ENCODE data around the gene MICU2. TPM values are rescaled to one million over a fixed set of nuclear protein-coding genes. Genes with fewer than 3 reads are reported as not detected.
A peak's percentile ranks its signal among the peaks of the same experiment; 100 is the strongest.

The MICU2 gene
- total RNA-seq, 1 experiment from 2014 or later: 69.9 TPM

DNA sequence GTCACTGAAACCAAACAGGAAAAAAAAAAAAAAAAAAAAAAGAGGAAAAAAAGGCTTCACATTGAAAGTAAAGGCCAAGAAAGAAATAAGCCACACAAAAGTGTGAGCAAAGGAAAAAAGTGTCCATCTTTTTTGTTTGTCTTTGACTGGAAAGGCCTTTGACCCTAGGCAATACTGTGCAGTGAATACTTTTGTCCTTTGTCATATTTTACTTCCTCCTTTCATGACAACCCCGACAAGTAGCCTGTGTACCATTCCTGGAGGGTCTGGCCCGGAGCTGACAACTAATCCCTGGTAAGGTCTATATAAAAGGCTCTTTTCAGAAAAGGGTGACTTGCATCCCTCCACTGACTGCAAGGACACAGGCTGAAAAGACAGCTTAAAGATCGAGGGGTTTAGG, 12.9 kb upstream of the MICU2 start:
- ATAC-seq: no peak
- Histone ChIP-seq H3K4me3 (ENCODE audit: low read length) (no peak overlapping the region), H2AFZ (ENCODE audit: low read length) (no peak overlapping the region), H3K4me2 (ENCODE audit: low read length) (no peak overlapping the region), H3K79me2 (ENCODE audit: low read length) (no peaks in the 10 kb centered on the region), H3K4me1 (ENCODE audit: insufficient read depth, low read length) (no peaks in the 10 kb centered on the region), H4K20me1 (ENCODE audit: low read length) (no peaks in the 10 kb centered on the region), H3K36me3 (ENCODE audit: low read depth, low read length) (no peaks in the 10 kb centered on the region), H3K27me3 (ENCODE audit: low read length) (peaks cover 23% of the 10 kb centered on the region), H3K9me2 (replicated peaks; ENCODE audit: low read length) (no peaks in the 10 kb centered on the region), H3K9me3 (ENCODE audit: low read length) (no peaks in the 10 kb centered on the region), H3K27ac (ENCODE audit: low read length) (no peak overlapping the region), H3F3A (ENCODE audit: low read length, unreplicated experiment) (no peaks in the 10 kb centered on the region), H3K9ac (ENCODE audit: low read length) (no peak overlapping the region)
- ChIA-PET POLR2A (ENCODE audit: unreplicated experiment) (interaction anchor here (0.6 kb wide), 1 partner anchor 22 kb away, joined by 4 read pairs; no protein-coding TSS in a partner anchor), CTCF (no interaction called here)
- TF ChIP-seq EZH2 (IDR thresholded peaks at IDR 0.05; ENCODE audit: low read length, unreplicated experiment) (no peak), EZH2phosphoT487 (IDR thresholded peaks at IDR 0.05; ENCODE audit: borderline replicate concordance, low read length) (no peak)
- TF ChIP-seq, protein P1, sequence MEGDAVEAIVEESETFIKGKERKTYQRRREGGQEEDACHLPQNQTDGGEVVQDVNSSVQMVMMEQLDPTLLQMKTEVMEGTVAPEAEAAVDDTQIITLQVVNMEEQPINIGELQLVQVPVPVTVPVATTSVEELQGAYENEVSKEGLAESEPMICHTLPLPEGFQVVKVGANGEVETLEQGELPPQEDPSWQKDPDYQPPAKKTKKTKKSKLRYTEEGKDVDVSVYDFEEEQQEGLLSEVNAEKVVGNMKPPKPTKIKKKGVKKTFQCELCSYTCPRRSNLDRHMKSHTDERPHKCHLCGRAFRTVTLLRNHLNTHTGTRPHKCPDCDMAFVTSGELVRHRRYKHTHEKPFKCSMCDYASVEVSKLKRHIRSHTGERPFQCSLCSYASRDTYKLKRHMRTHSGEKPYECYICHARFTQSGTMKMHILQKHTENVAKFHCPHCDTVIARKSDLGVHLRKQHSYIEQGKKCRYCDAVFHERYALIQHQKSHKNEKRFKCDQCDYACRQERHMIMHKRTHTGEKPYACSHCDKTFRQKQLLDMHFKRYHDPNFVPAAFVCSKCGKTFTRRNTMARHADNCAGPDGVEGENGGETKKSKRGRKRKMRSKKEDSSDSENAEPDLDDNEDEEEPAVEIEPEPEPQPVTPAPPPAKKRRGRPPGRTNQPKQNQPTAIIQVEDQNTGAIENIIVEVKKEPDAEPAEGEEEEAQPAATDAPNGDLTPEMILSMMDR (conservative IDR thresholded peaks at IDR 0.05; ENCODE audit: low read depth, low read length): no peak
- DNase-seq: peak; percentile 2
- intact Hi-C loops (cut with micrococcal nuclease): no loop called here
- no TSS peak for BruUV-seq (replicated peaks)

DNA sequence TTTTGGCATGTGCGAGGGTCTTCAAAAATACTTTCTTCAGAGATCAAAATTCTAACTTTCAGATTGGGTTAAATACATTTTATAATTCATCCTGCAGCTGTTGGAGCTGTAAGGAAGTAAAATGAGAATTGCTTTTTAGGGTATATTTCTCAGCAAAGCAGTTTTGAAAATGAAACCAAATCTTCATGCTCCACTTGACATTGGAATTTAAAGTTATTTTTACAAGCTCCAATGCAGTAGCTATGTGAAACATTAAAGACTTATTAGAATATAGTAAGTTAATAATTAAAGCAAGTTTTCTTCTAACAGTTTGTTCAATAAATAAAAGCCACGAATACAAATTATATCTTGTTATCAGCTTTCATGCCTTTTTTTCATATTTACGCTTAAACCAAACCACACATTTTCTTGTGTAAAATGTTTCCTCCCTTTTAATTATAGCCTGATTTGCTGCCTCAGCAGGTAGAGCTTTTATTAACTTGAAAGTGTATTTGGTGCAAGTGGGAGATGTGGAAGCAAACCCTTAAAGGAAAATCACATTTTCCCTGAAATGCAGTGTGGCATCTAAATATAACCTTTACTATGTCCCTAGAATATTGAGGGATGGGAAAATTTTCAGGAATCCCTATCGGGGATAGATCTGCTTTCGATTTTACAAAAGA, 12.4 kb upstream of the MICU2 start:
- TF ChIP-seq EZH2phosphoT487 (IDR thresholded peaks at IDR 0.05; ENCODE audit: borderline replicate concordance, low read length): no peak
- TF ChIP-seq, protein P1 (conservative IDR thresholded peaks at IDR 0.05; ENCODE audit: low read depth, low read length): no peak
- no peak for TF ChIP-seq EZH2 (IDR thresholded peaks at IDR 0.05; ENCODE audit: low read length, unreplicated experiment)
- Histone ChIP-seq H3K9me2 (replicated peaks; ENCODE audit: low read length) (no peaks in the 10 kb centered on the region), H3K9ac (ENCODE audit: low read length) (no peak overlapping the region), H3K27ac (ENCODE audit: low read length) (no peak overlapping the region), H3F3A (ENCODE audit: low read length, unreplicated experiment) (no peaks in the 10 kb centered on the region), H3K27me3 (ENCODE audit: low read length) (peaks cover 19% of the 10 kb centered on the region), H3K79me2 (ENCODE audit: low read length) (no peaks in the 10 kb centered on the region), H3K4me1 (ENCODE audit: insufficient read depth, low read length) (no peaks in the 10 kb centered on the region), H4K20me1 (ENCODE audit: low read length) (no peaks in the 10 kb centered on the region), H3K9me3 (ENCODE audit: low read length) (no peaks in the 10 kb centered on the region), H3K4me2 (ENCODE audit: low read length) (no peak overlapping the region), H2AFZ (ENCODE audit: low read length) (no peak overlapping the region), H3K36me3 (ENCODE audit: low read depth, low read length) (no peaks in the 10 kb centered on the region), H3K4me3 (ENCODE audit: low read length) (no peak overlapping the region)
- intact Hi-C loops (cut with micrococcal nuclease): no loop called here
- no peak for ATAC-seq
- DNase-seq: no peak
- BruUV-seq (replicated peaks): no TSS peak
- POLR2A ChIA-PET (ENCODE audit: unreplicated experiment): interaction anchor here (0.6 kb wide), 1 partner anchor 22 kb away, joined by 4 read pairs; no protein-coding TSS in a partner anchor
- CTCF ChIA-PET: no interaction called here

DNA sequence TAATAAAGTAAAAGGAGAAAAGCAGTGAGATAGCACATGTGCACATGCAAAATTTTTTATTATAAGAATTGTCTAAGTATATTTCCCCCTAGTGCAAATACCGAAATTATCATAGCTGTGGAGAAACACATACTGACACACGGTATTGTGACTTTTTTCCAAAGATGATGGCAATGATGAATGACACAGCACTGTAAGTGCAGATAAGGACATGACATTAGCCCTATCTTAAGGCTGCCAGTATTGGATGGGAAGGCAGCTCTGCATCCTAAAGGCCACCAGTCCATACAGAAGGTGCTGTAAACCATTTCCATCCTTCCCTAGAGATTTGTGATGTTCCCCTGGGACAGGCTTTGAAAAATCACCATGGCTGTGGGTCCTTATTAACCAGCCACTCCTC, 11.5 kb upstream of the MICU2 start:
- no peak overlapping the region for H2AFZ ChIP-seq (ENCODE audit: low read length)
- ChIA-PET POLR2A (ENCODE audit: unreplicated experiment) (no interaction called here), CTCF (no interaction called here)
- no TSS peak for BruUV-seq (replicated peaks)
- DNase-seq (no peak), ATAC-seq (no peak)
- H3K79me2 ChIP-seq (ENCODE audit: low read length): no peaks in the 10 kb centered on the region
- no peaks in the 10 kb centered on the region for H3K4me1 ChIP-seq (ENCODE audit: insufficient read depth, low read length)
- H3K9ac ChIP-seq (ENCODE audit: low read length): no peak overlapping the region
- peaks cover 10% of the 10 kb centered on the region for H3K27me3 ChIP-seq (ENCODE audit: low read length)
- no peaks in the 10 kb centered on the region for H3K9me3 ChIP-seq (ENCODE audit: low read length)
- H3K4me3 ChIP-seq (ENCODE audit: low read length): no peak overlapping the region
- TF ChIP-seq, protein P1 (conservative IDR thresholded peaks at IDR 0.05; ENCODE audit: low read depth, low read length): no peak
- TF ChIP-seq EZH2 (IDR thresholded peaks at IDR 0.05; ENCODE audit: low read length, unreplicated experiment) (no peak), EZH2phosphoT487 (IDR thresholded peaks at IDR 0.05; ENCODE audit: borderline replicate concordance, low read length) (no peak)
- H4K20me1 ChIP-seq (ENCODE audit: low read length): no peaks in the 10 kb centered on the region
- no peak overlapping the region for H3K4me2 ChIP-seq (ENCODE audit: low read length)
- no peaks in the 10 kb centered on the region for H3K36me3 ChIP-seq (ENCODE audit: low read depth, low read length)
- no peak overlapping the region for H3K27ac ChIP-seq (ENCODE audit: low read length)
- intact Hi-C loops (cut with micrococcal nuclease): no loop called here
- H3K9me2 ChIP-seq (replicated peaks; ENCODE audit: low read length): no peaks in the 10 kb centered on the region
- no peaks in the 10 kb centered on the region for H3F3A ChIP-seq (ENCODE audit: low read length, unreplicated experiment)
